Right forelimb (tissue), 1 donor: Measurements from ENCODE around the gene TRAF7.
"Not testable (repeated sequence)": the region's sequence is repeated elsewhere in the genome, so short reads cannot be mapped to it uniquely, and the experiment has no call there.

ENCODE experiments used
- DNase-seq: peaks from one replicate; pipeline ENCODE4 v3.0.0-alpha.2; 2018

The TRAF7 gene

DNA sequence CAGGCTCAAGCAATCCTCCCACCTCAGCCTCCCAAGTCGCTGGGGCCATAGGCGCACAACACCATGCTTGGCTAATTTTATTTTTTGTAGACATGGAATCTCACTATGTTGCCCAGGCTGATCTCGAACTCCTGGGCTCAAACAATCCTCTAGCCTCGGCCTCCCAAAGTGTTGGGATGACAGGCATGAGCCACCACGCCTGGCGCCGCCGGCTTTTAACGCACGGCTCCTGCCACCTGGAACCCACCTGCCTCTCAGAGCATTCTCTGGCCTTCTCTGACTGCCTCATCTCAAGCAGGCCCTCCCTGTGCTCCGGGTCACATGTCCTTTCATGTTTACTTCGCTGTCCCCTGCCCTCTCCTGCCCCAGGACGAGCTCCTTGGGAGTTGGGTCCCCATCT lies 30.5 kb downstream of the TRAF7 start:
- DNase-seq, result no peak

GRCh38 chr16:2186505-2186904 lies 30.9 kb downstream of the TRAF7 start:
- no peak for DNase-seq

DNA sequence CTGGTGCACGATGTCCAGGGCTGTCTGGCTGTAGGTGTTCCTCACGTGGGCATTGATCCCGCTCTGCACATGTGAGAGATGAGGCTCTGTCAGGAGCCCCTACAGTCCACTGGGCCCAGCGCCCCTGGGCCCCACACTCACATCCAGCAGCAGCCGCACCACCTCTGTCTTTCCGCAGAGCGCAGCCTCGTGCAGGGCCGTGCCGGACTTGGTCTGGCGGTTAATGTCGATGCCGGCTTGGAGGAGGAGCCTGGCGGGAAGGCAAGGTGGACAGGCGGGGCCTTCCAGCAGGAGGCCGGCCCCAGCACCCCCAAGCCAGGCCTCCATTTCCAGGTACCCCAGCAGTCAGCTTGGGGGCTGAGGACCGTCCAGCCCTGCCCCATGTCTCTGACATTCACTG lies 31.6 kb downstream of the TRAF7 start:
- no peak for DNase-seq

- DNase-seq, result no peak
Observed at GRCh38 chr16:2188395-2188794, 32.8 kb downstream of the TRAF7 start.

DNA sequence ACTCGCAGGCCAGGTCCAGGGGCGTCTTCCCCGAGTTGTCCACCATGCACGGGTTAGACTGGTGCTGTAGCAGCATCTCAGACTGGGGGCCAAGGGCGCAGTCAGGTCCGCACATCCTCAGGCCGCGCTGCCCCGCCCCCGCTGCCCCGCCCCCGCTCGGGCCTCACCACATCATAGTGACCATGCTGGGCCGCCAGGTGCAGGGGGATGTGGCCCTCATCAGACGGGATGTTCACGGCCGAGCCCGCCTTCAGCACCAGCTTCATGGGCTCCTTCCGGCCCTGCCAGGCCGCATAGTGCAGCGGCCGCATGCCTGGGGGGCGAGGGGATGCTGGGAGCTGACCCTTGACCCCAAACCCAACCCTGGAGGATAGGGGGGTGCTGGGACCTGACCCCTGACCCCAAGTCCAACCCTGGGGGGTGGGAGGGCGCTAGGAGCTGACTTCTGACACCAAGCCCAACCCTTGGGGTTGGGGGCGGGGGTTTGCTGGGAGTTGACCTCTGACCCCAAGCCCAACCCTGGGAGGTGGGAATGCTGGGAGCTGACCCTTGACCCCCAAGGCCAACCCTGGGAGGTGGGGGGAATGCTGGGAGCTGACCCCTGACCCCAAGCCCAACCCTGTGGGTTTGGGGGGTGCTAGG lies 33.8 kb downstream of the TRAF7 start:
- DNase-seq, result no peak

DNA sequence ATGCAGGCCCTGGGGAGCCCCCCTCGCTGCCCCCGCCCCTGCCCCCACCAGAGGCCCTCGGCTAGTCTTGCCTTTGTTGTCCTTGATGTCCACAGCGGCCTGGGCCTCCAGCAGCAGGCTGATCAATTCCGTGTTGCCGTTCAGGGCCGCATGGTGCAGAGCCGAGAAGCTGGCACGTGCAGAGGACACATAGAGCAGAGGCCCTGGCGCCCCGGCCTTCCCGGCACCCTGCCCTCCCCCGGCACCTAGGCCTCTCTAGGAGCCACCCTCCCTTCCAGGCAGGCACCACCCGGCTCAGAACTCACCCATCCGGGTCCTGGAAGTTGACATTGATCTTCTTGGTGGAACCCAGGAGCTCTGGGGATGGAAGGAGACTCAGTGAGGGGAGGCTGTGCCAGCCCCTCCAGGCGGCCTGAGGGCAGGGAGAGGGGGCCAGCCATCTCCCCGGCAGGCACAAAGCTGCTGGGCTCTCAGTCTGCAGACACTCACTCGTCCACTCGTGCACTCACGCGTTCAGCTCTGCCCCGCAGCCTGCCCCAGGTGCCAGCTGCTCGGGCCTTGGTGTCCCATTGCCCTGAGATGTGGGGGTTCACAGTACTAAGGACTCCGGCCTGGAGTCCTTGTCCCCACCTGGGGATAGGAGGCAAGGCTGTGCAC lies 34.5 kb downstream of the TRAF7 start:
- no peak for DNase-seq

GRCh38 chr16:2190659-2191445 lies 35.3 kb downstream of the TRAF7 start:
- no peak for DNase-seq

- no peak for DNase-seq
Observed at GRCh38 chr16:2191446-2191706, 35.8 kb downstream of the TRAF7 start.

- no peak for DNase-seq
Observed at GRCh38 chr16:2194166-2194834, 38.7 kb downstream of the TRAF7 start.

DNA sequence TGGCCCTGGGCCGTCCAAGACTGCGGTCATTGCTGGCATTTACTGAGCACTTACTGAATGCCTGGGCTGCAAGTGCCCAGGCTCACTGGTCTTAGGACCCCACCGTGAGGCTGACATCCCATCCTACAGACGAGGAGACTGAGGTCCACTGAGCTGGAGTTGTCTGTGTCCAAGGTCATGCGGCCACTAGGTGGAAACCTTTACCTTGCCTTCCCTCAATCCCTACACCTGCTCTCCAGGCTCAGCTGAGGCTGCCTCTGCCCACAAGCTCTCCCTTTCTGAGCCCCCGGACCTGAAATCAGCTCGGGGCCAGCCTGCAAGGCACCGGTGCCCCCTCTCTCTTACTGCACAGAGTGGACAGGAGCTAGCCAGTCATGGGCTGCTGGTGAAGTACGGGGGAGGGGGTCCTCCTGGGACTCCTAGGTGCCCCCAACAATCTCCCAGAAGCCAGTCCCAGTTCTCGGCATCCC lies 39.3 kb downstream of the TRAF7 start:
- no peak for DNase-seq

DNA sequence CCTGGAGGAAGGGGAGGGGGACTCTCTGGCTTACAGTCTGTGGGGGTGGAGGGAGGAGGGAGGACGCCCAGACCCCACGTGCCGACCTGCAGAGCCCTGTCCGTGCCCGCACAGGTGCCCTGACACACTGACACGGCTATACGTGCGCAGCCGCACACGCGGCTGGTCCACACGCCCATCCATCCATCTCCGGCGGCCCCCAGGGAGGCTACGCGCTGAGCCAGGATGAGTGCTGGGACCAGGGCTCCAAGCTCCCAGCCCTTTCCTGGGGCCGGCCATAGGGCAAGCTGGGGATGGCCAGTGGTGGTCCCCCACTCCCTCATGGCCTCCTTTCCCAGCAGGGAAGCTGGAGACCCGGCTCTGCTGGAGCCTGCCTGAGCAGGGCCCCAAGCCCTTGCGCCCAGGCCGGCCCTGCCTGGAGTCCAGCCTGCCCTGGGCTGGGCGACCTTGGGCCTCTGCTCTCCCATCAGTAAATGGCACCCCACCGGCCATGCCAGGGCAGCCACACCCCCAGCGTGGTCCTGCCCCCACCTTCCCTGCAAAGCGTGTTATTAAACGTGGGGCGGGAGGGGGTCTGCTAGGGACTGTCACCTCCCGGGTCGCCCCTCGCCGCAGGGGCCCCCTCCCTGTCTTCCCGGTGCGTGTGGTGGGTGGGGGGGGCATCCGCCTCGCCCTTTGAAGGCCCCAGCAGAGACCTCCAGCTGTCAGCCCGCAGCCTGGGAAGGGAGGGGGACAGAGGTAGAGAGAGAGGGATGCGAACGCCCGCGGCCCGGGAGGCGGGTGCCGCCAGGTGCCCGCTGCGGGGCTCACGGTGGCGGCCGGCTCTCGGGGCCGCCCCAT lies 40.0 kb downstream of the TRAF7 start:
- no peak for DNase-seq

DNA sequence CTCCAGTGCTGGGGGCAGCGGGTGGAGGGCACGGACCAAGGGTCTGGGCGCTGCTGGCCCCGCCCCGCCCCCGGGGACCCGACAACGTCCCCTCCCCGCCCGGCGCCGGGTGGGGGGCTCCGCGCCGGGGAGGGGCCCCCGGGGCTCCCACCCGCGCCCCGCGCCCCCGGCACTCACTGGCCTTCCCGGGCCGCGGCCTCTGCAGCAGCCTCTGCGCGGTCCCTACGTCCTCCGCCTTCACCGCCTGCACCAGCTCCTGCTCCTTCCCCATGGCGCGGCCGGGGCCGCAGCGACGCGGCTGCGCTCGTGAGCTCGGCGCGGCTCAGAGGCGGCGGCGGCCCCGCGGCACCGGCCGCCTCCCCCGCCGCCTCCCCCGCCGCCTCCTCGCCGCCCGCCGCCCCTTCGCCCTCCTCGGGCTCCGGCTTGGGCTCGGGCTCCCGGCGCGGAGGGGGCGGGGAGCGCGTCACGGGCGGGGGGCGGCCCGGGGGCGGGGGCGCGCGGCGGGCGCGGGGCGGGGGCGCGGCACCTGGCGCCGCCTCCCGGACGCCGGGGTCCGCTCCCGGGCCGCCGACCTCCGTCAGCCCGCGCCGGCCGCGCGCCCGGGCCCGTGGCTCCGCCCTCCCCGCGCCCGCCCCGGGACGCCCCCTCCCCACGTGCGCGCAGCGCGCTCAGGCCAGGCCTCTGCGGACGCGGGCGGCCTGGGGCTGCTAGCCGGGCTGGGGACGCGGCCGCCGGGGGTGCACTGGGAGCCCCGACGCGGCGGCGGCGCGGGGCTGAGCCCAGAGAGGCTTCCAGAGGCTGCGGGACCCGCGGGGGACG lies 40.8 kb downstream of the TRAF7 start, which contains the start of gene CASKIN1:
TSS of gene CASKIN1 (minus strand) at position 444 of the 819 bp plus-strand sequence. CDS start at position 271, 173 bp downstream.
- no peak for DNase-seq

DNA sequence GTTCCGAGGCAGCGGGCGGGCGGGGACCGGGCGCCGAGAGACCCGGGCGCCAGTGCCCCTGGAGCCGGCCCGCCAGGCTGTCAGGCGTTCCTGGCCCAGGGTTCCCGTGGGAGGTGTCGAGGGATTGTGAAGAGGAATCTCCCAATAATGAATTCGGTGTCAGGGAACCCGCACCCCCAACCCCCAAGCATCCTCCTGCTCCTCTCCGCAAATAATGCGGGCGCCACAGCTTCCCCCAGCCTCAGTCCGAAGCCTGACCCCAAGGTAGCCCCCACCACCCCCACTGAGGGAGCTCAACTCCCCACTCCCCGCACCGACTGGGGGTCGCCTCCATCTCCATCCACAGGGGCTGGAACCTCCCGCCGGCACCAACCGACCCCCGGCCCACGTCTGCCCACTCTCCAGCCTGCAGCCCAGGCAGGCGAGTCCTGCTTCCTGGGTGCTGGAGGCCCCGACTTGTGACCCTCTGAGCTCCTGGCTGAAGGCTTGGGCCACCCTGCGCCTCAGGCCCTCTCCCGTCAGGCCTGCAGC lies 41.5 kb downstream of the TRAF7 start:
- DNase-seq, result no peak

GRCh38 chr16:2197765-2198164 lies 42.2 kb downstream of the TRAF7 start:
- no peak for DNase-seq

GRCh38 chr16:2198283-2198682 lies 42.7 kb downstream of the TRAF7 start:
- no peak for DNase-seq

- DNase-seq, result no peak
Observed at GRCh38 chr16:2199095-2199494, 43.5 kb downstream of the TRAF7 start.

GRCh38 chr16:2199621-2200139 lies 44.1 kb downstream of the TRAF7 start:
- DNase-seq, result no peak

GRCh38 chr16:2200313-2200712 lies 44.7 kb downstream of the TRAF7 start:
- DNase-seq, result no peak

DNA sequence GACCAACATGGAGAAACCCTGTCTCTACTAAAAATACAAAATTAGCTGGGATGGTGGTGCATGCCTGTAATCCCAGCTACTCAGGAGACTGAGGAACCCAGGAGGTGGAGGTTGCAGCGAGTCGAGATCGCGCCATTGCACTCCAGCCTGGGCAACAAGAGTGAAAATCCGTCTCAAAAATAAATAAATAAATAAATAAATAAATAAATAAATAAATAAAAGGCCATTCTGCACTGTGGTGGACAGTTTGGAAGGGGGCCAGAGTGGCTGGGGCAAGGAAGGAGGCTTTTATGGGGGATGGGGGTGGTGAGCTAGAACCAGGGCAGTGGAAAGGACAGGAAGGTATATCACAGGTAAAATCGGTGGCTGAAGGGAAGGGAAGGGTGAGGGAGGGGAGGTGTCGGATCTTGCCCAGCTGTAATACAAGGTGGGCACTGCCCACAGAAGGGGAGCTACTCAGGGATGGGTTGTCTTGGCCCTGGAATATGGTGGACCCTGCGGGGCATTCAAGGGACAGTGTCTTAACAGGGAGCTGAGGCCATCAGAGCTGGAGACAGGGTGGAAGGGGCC lies 47.6 kb downstream of the TRAF7 start:
- not testable (repeated sequence) for DNase-seq

- DNase-seq, result no peak
Observed at GRCh38 chr16:2204416-2205103, 49.0 kb downstream of the TRAF7 start.
